Activated naive CD4-positive, alpha-beta T cell treated with anti-CD3 and anti-CD28 coated beads, Interleukin-2, amount 10 ng/mL, durations not matched to agents 5 hours and 36 hours (primary cell): ENCODE results near the gene TRH. TPM values are rescaled to one million over a fixed set of nuclear protein-coding genes. Genes with fewer than 3 reads are reported as not detected.

Source experiments
- total RNA-seq, 2 experiments: library from RNA; stranded (reverse); gene quantifications; one replicate each; pipeline ENCODE4 v1.2.3, GENCODE V29; 2021

Gene TRH, protein sequence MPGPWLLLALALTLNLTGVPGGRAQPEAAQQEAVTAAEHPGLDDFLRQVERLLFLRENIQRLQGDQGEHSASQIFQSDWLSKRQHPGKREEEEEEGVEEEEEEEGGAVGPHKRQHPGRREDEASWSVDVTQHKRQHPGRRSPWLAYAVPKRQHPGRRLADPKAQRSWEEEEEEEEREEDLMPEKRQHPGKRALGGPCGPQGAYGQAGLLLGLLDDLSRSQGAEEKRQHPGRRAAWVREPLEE
- total RNA-seq = not detected

DNA sequence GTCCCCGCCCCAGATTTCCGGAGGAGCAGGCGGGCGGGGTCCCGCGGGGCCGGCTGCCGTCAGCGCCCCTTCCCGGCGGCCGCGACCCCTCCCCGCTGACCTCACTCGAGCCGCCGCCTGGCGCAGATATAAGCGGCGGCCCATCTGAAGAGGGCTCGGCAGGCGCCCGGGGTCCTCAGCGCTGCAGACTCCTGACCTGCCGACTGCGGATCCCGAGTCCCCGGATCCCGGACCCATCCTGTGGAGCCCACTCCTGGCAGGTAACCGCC is at the start of gene TRH:
TRH (plus strand) TSS at position 157 of the 269 bp plus-strand sequence. CDS start 1,097 bp downstream, outside the sequence.

Other genes starting within 250 kb of the TRH start
- gene TMCC1, start 81.0 kb upstream of the TRH start, total RNA-seq = 10 to 100 TPM; 17.5 to 19.8 TPM
- under 1 TPM in 1 of 2 experiments, not detected in 1; 0.70 TPM for gene ALG1L2, start 107.1 kb downstream of the TRH start, total RNA-seq